ENCODE data around the gene JAK3. TPM values are rescaled to one million over a fixed set of nuclear protein-coding genes. Genes with fewer than 3 reads are reported as not detected.
"Not testable (repeated sequence)": the region's sequence is repeated elsewhere in the genome, so short reads cannot be mapped to it uniquely, and the experiment has no call there.

JAK3 gene
- total RNA-seq, 1 experiment from 2014 or later = 4.4 TPM

GRCh38 chr19:17888260-17888659, 40.5 kb upstream of the JAK3 start:
- Mint-ChIP-seq H3K27ac (no peak overlapping the region), H3K4me1 (peaks cover 4% of the 10 kb centered on the region; the same call in 1 of the 2 replicates), H3K27me3 (ENCODE audit: low read depth) (peaks cover 16% of the 10 kb centered on the region), H3K36me3 (no peaks in the 10 kb centered on the region), H3K4me3 (no peak overlapping the region), H3K9me3 (no peaks in the 10 kb centered on the region)
- no peak for ATAC-seq
- ChIA-PET POLR2A (no interaction called here), CTCF (interaction anchor here (1.0 kb wide), 1 partner anchor 16 kb away, joined by 3 read pairs; the partner anchor contains the start of gene SLC5A5)
- DNase-seq (ENCODE audit: low spot score) = no peak
- TF ChIP-seq SMAD3 (CRISPR knock-in tag; IDR thresholded peaks at IDR 0.05; ENCODE audit: borderline replicate concordance) = no peak
- TF ChIP-seq IRF2 (CRISPR knock-in tag; IDR thresholded peaks at IDR 0.05; ENCODE audit: borderline replicate concordance, low read depth) = no peak
- TF ChIP-seq MLX (CRISPR knock-in tag; IDR thresholded peaks at IDR 0.05) = no peak
- no peak for TF ChIP-seq MAX (CRISPR knock-in tag; IDR thresholded peaks at IDR 0.05)
- TF ChIP-seq NFYB (CRISPR knock-in tag; conservative IDR thresholded peaks at IDR 0.05; ENCODE audit: low read depth) = no peak
- TF ChIP-seq AR (CRISPR knock-in tag; IDR thresholded peaks at IDR 0.05) = no peak
- no peak for TF ChIP-seq SP1 (CRISPR knock-in tag; conservative IDR thresholded peaks at IDR 0.05)
- no peak for TF ChIP-seq NFATC4 (CRISPR knock-in tag; IDR thresholded peaks at IDR 0.05)
- no peak for TF ChIP-seq ZNF671 (CRISPR knock-in tag; IDR thresholded peaks at IDR 0.05)
- no peak for TF ChIP-seq NFE2L1 (CRISPR knock-in tag; IDR thresholded peaks at IDR 0.05)
- no peak for TF ChIP-seq ZNF121 (CRISPR knock-in tag; IDR thresholded peaks at IDR 0.05)
- TF ChIP-seq PRRX2 (CRISPR knock-in tag; IDR thresholded peaks at IDR 0.05) = no peak
- no peak for TF ChIP-seq ZNF317 (CRISPR knock-in tag; IDR thresholded peaks at IDR 0.05; ENCODE audit: borderline replicate concordance, low read depth)

GRCh38 chr19:17887221-17887620, 39.4 kb upstream of the JAK3 start:
- POLR2A ChIA-PET = interaction anchor here (0.7 kb wide), 1 partner anchor 20 kb away, joined by 5 read pairs; no protein-coding TSS in a partner anchor
- H3K36me3 Mint-ChIP-seq; H3K9me3 Mint-ChIP-seq; H3K4me3 Mint-ChIP-seq; H3K4me1 Mint-ChIP-seq; H3K27ac Mint-ChIP-seq; DNase-seq (ENCODE audit: low spot score); ATAC-seq: not testable (repeated sequence)
- peaks cover 13% of the 10 kb centered on the region for H3K27me3 Mint-ChIP-seq (ENCODE audit: low read depth)
- CTCF ChIA-PET = interaction anchor here (0.7 kb wide), 1 partner anchor 1419 kb away, joined by 3 read pairs; no protein-coding TSS in a partner anchor

- Mint-ChIP-seq H3K27ac (no peak overlapping the region), H3K36me3 (no peaks in the 10 kb centered on the region), H3K4me3 (no peak overlapping the region), H3K27me3 (ENCODE audit: low read depth) (peaks cover 8% of the 10 kb centered on the region), H3K9me3 (no peaks in the 10 kb centered on the region), H3K4me1 (no peaks in the 10 kb centered on the region)
- ATAC-seq = no peak
- ChIA-PET POLR2A (no interaction called here), CTCF (no interaction called here)
- no peak for TF ChIP-seq SOX15 (CRISPR knock-in tag; IDR thresholded peaks at IDR 0.05)
- TF ChIP-seq ATF1 (CRISPR knock-in tag; IDR thresholded peaks at IDR 0.05) = no peak
- TF ChIP-seq NFATC4 (CRISPR knock-in tag; IDR thresholded peaks at IDR 0.05) = no peak
- no peak for TF ChIP-seq MAX (CRISPR knock-in tag; IDR thresholded peaks at IDR 0.05)
- TF ChIP-seq ZNF219 (CRISPR knock-in tag; IDR thresholded peaks at IDR 0.05; ENCODE audit: borderline replicate concordance) = no peak
- no peak for TF ChIP-seq JAZF1 (CRISPR knock-in tag; IDR thresholded peaks at IDR 0.05)
- no peak for DNase-seq (ENCODE audit: low spot score)
Observed at GRCh38 chr19:17886515-17886914, 38.7 kb upstream of the JAK3 start.

Data from WTC11 (cell line).